ENCODE measurements around the gene CDK19.
"Not testable (repeated sequence)": the region's sequence is repeated elsewhere in the genome, so short reads cannot be mapped to it uniquely, and the experiment has no call there.

The CDK19 gene

DNA sequence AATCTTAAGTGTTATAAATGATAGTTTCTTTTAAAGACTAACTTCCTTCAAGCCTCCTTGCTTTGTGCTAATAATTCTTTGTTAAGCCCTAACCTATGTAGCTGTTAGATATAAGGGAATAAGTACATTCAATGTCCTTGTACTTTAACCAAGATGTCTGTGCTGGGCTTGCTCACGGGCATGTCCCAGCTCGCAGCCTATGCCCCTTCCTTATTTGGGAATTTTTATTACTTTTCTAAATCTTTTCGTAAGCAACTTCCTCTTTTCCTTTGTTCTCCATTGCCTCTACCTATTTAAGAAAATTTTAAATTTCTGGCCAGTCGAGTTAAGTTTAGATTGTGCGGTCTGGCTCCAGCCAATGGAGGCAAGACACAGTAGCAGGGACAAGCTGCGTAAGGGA lies 26.0 kb upstream of the CDK19 start:
- H3K27me3 ChIP-seq (replicated peaks; ENCODE audit: control insufficient read depth, insufficient read depth, low read length, poor library complexity, severe bottlenecking) = no peaks in the 10 kb centered on the region
- no peak for DNase-seq
- no peaks in the 10 kb centered on the region for H3K9me3 ChIP-seq (ENCODE audit: control insufficient read depth, low read length)
- no peak overlapping the region for H3K27ac ChIP-seq (ENCODE audit: insufficient read depth, low read length, poor library complexity, severe bottlenecking)
- H3K36me3 ChIP-seq (ENCODE audit: control insufficient read depth, insufficient read depth, low read length) = no peaks in the 10 kb centered on the region
- no peak overlapping the region for H3K4me3 ChIP-seq (ENCODE audit: insufficient read depth, low read depth, low read length, poor library complexity, severe bottlenecking)
- H3K4me1 ChIP-seq (ENCODE audit: control insufficient read depth, insufficient read depth, low read length, poor library complexity, severe bottlenecking) = no peaks in the 10 kb centered on the region

DNA sequence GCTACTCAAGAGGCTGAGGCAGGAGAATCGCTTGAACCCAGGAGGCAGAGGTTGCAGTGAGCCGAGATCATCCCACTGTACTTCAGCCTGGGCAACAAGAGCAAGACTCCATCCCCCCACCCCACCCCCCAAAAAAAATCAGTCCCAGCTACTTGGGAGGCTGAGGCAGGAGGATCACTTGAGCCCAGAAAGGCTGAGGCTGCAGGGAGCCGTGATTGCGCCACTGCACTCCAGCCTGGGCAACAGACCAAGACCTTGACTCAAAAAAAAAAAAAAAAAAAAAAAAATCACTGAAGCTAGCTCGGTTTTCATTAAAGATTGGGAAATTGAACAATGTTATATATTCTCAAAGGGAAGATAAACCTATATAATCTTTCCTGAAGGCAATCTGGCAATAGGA lies 20.5 kb upstream of the CDK19 start:
- H3K9me3 ChIP-seq (ENCODE audit: control insufficient read depth, low read length); H3K27ac ChIP-seq (ENCODE audit: insufficient read depth, low read length, poor library complexity, severe bottlenecking); H3K4me3 ChIP-seq (ENCODE audit: insufficient read depth, low read depth, low read length, poor library complexity, severe bottlenecking); DNase-seq; H3K27me3 ChIP-seq (replicated peaks; ENCODE audit: control insufficient read depth, insufficient read depth, low read length, poor library complexity, severe bottlenecking); H3K36me3 ChIP-seq (ENCODE audit: control insufficient read depth, insufficient read depth, low read length); H3K4me1 ChIP-seq (ENCODE audit: control insufficient read depth, insufficient read depth, low read length, poor library complexity, severe bottlenecking): not testable (repeated sequence)

DNA sequence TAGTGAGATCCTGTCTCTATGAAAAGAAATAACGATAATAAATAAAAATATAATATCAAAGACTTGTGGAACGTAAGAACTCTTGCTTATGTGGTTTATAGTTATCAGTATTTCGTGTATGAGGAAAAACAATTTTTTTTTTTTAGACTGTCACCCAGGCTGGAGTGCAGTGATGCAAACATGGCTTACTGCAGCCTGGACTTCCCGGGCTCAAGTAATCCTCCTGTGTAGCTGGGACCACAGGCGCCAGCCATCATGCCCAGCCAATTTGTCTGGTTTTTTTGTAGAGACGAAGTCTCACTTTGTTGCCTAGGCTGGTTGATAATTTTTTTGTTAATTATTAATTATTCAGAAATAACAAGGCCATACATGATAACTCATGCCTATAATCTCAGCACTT lies 18.6 kb upstream of the CDK19 start:
- DNase-seq = no peak
- Histone ChIP-seq H3K4me1 (ENCODE audit: control insufficient read depth, insufficient read depth, low read length, poor library complexity, severe bottlenecking) (no peaks in the 10 kb centered on the region), H3K27ac (ENCODE audit: insufficient read depth, low read length, poor library complexity, severe bottlenecking) (no peak overlapping the region), H3K36me3 (ENCODE audit: control insufficient read depth, insufficient read depth, low read length) (no peaks in the 10 kb centered on the region), H3K4me3 (ENCODE audit: insufficient read depth, low read depth, low read length, poor library complexity, severe bottlenecking) (no peak overlapping the region), H3K27me3 (replicated peaks; ENCODE audit: control insufficient read depth, insufficient read depth, low read length, poor library complexity, severe bottlenecking) (no peaks in the 10 kb centered on the region), H3K9me3 (ENCODE audit: control insufficient read depth, low read length) (no peaks in the 10 kb centered on the region)

DNA sequence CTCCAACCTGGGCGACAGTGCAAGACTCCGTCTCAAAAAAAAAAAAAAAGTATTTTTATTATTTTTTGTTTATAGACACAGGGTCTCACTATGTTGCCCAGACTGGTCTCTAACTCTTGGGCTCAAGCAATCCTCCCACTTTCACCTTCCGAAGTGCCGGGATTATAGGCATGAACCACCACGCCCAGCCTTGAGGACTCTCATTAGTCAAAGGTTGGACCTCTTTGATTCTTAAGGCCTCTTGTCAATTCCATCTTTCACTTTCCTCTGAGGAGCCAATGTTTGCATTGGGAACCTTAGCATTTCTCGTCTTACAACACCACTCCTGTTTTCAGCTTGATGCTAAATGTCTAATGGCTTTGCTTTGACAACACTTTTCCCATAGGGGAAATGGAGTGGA lies 16.1 kb upstream of the CDK19 start:
- H3K36me3 ChIP-seq (ENCODE audit: control insufficient read depth, insufficient read depth, low read length) = no peaks in the 10 kb centered on the region
- no peak overlapping the region for H3K27ac ChIP-seq (ENCODE audit: insufficient read depth, low read length, poor library complexity, severe bottlenecking)
- H3K4me1 ChIP-seq (ENCODE audit: control insufficient read depth, insufficient read depth, low read length, poor library complexity, severe bottlenecking) = no peaks in the 10 kb centered on the region
- no peak overlapping the region for H3K4me3 ChIP-seq (ENCODE audit: insufficient read depth, low read depth, low read length, poor library complexity, severe bottlenecking)
- H3K9me3 ChIP-seq (ENCODE audit: control insufficient read depth, low read length) = no peaks in the 10 kb centered on the region
- no peaks in the 10 kb centered on the region for H3K27me3 ChIP-seq (replicated peaks; ENCODE audit: control insufficient read depth, insufficient read depth, low read length, poor library complexity, severe bottlenecking)
- no peak for DNase-seq

GRCh38 chr6:110828396-110828795 lies 13.1 kb upstream of the CDK19 start:
- H3K27ac ChIP-seq (ENCODE audit: insufficient read depth, low read length, poor library complexity, severe bottlenecking) = no peak overlapping the region
- DNase-seq = no peak

GRCh38 chr6:110826236-110827129 lies 11.2 kb upstream of the CDK19 start:
- no peak overlapping the region for H3K4me3 ChIP-seq (ENCODE audit: insufficient read depth, low read depth, low read length, poor library complexity, severe bottlenecking)
- DNase-seq = no peak
- no peaks in the 10 kb centered on the region for H3K4me1 ChIP-seq (ENCODE audit: control insufficient read depth, insufficient read depth, low read length, poor library complexity, severe bottlenecking)
- H3K27me3 ChIP-seq (replicated peaks; ENCODE audit: control insufficient read depth, insufficient read depth, low read length, poor library complexity, severe bottlenecking) = no peaks in the 10 kb centered on the region
- no peak overlapping the region for H3K27ac ChIP-seq (ENCODE audit: insufficient read depth, low read length, poor library complexity, severe bottlenecking)
- H3K9me3 ChIP-seq (ENCODE audit: control insufficient read depth, low read length) = no peaks in the 10 kb centered on the region
- H3K36me3 ChIP-seq (ENCODE audit: control insufficient read depth, insufficient read depth, low read length) = no peaks in the 10 kb centered on the region

More at GRCh38 chr6:110828396-110828795, 13.1 kb upstream of the CDK19 start:
- no peaks in the 10 kb centered on the region for H3K36me3 ChIP-seq (ENCODE audit: control insufficient read depth, insufficient read depth, low read length)
- no peaks in the 10 kb centered on the region for H3K9me3 ChIP-seq (ENCODE audit: control insufficient read depth, low read length)
- no peaks in the 10 kb centered on the region for H3K27me3 ChIP-seq (replicated peaks; ENCODE audit: control insufficient read depth, insufficient read depth, low read length, poor library complexity, severe bottlenecking)
- no peaks in the 10 kb centered on the region for H3K4me1 ChIP-seq (ENCODE audit: control insufficient read depth, insufficient read depth, low read length, poor library complexity, severe bottlenecking)
- H3K4me3 ChIP-seq (ENCODE audit: insufficient read depth, low read depth, low read length, poor library complexity, severe bottlenecking) = no peak overlapping the region

DNA sequence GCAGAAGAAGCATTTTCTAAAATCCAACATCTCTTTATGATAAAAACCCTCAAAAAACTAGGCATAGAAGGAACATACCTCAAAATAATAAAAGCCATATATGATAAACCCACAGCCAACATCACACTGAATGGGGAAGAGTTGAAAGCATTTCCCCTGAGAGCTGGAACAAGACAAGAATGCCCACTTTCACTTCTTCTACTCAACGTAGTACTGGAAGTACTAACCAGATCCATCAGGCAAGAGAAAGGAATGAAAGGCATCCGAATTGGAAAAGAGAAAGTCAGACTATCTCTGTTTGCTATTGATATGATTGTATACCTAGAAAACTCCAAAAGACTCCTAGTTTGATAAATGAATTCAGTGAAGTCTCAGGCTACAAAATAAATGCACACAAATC lies 7.9 kb upstream of the CDK19 start:
- no peak overlapping the region for H3K4me3 ChIP-seq (ENCODE audit: insufficient read depth, low read depth, low read length, poor library complexity, severe bottlenecking)
- no peaks in the 10 kb centered on the region for H3K27me3 ChIP-seq (replicated peaks; ENCODE audit: control insufficient read depth, insufficient read depth, low read length, poor library complexity, severe bottlenecking)
- no peaks in the 10 kb centered on the region for H3K9me3 ChIP-seq (ENCODE audit: control insufficient read depth, low read length)
- no peak overlapping the region for H3K27ac ChIP-seq (ENCODE audit: insufficient read depth, low read length, poor library complexity, severe bottlenecking)
- no peaks in the 10 kb centered on the region for H3K4me1 ChIP-seq (ENCODE audit: control insufficient read depth, insufficient read depth, low read length, poor library complexity, severe bottlenecking)
- no peak for DNase-seq
- no peaks in the 10 kb centered on the region for H3K36me3 ChIP-seq (ENCODE audit: control insufficient read depth, insufficient read depth, low read length)

DNA sequence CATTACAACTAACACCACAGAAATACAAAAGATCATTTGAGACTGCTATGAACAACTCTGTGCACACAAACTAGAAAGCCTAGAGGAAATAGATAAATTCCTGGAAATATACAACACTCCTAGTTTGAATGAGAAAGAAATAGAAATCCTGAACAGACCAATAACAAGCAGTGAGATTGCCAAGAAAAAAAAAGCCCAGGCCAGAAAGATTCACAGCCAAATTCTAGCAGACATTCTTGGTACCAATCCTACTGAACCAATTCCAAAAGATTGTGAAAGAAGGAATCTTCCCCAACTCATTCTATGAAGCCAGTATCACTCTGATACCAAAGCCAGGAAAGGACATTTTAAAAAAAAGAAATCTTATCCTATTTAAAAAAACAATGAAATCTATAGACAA lies 7.0 kb upstream of the CDK19 start:
- Histone ChIP-seq H3K27ac (ENCODE audit: insufficient read depth, low read length, poor library complexity, severe bottlenecking) (no peak overlapping the region), H3K36me3 (ENCODE audit: control insufficient read depth, insufficient read depth, low read length) (no peaks in the 10 kb centered on the region), H3K4me3 (ENCODE audit: insufficient read depth, low read depth, low read length, poor library complexity, severe bottlenecking) (no peak overlapping the region), H3K9me3 (ENCODE audit: control insufficient read depth, low read length) (no peaks in the 10 kb centered on the region), H3K27me3 (replicated peaks; ENCODE audit: control insufficient read depth, insufficient read depth, low read length, poor library complexity, severe bottlenecking) (no peaks in the 10 kb centered on the region), H3K4me1 (ENCODE audit: control insufficient read depth, insufficient read depth, low read length, poor library complexity, severe bottlenecking) (no peaks in the 10 kb centered on the region)
- DNase-seq = no peak

DNA sequence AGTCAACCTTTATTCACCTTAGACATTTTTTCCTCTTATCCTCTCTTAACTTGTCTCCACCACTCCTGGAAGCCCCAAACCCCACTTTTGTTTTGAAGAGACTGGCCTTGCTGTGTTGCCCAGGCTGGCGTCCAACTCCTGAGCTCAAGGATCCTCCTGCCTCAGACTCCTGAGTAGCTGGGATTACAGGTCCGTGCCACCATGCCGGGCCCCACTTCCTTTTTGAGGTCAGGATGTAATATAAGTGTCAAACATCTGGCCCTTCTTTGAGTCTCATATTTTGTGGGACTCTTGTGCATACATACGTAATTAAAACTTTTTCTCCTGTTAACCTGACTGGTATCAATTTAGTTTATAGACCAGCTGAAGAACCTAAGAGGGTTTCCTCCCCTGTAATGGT lies 1.4 kb upstream of the CDK19 start:
- no peaks in the 10 kb centered on the region for H3K36me3 ChIP-seq (ENCODE audit: control insufficient read depth, insufficient read depth, low read length)
- H3K9me3 ChIP-seq (ENCODE audit: control insufficient read depth, low read length) = no peaks in the 10 kb centered on the region
- no peak for DNase-seq
- peak overlapping the region; percentile 93 for H3K27ac ChIP-seq (ENCODE audit: insufficient read depth, low read length, poor library complexity, severe bottlenecking)
- no peak overlapping the region for H3K4me3 ChIP-seq (ENCODE audit: insufficient read depth, low read depth, low read length, poor library complexity, severe bottlenecking)
- H3K4me1 ChIP-seq (ENCODE audit: control insufficient read depth, insufficient read depth, low read length, poor library complexity, severe bottlenecking) = peaks cover 5% of the 10 kb centered on the region
- H3K27me3 ChIP-seq (replicated peaks; ENCODE audit: control insufficient read depth, insufficient read depth, low read length, poor library complexity, severe bottlenecking) = no peaks in the 10 kb centered on the region

- no peak for DNase-seq
- Histone ChIP-seq H3K9me3 (ENCODE audit: control insufficient read depth, low read length) (no peaks in the 10 kb centered on the region), H3K4me1 (ENCODE audit: control insufficient read depth, insufficient read depth, low read length, poor library complexity, severe bottlenecking) (peaks cover 5% of the 10 kb centered on the region), H3K4me3 (ENCODE audit: insufficient read depth, low read depth, low read length, poor library complexity, severe bottlenecking) (peak overlapping the region; percentile 92), H3K36me3 (ENCODE audit: control insufficient read depth, insufficient read depth, low read length) (no peaks in the 10 kb centered on the region), H3K27me3 (replicated peaks; ENCODE audit: control insufficient read depth, insufficient read depth, low read length, poor library complexity, severe bottlenecking) (no peaks in the 10 kb centered on the region), H3K27ac (ENCODE audit: insufficient read depth, low read length, poor library complexity, severe bottlenecking) (peak overlapping the region; percentile 93)
Measured at GRCh38 chr6:110815015-110815410, 256 bp downstream of the CDK19 start.
